WTC11 (cell line): ENCODE data around the gene SLC2A9.

Experiments
- ATF6 ChIP-seq: sonication (generic); formaldehyde crosslinking; IDR thresholded peaks from 2 replicates; pipeline ENCODE4 v1.8.1; 2023; ENCODE audit warnings: mild to moderate bottlenecking, missing genetic modification reagents
- CREM ChIP-seq: sonication (generic); formaldehyde crosslinking; IDR thresholded peaks from 2 replicates; pipeline ENCODE4 v1.8.1; 2022; ENCODE audit warnings: mild to moderate bottlenecking, missing genetic modification reagents, moderate library complexity
- CTCF ChIP-seq: fragments of 200-600 bp; IDR thresholded peaks from 2 replicates; pipeline ENCODE4 v1.8.0; 2022; ENCODE audit warnings: antibody characterized with exemption
- ESRRA ChIP-seq: sonication (generic); formaldehyde crosslinking; IDR thresholded peaks from 2 replicates; pipeline ENCODE4 v1.8.1; 2022; ENCODE audit warnings: mild to moderate bottlenecking, missing genetic modification reagents, borderline replicate concordance
- KAT7 ChIP-seq: sonication (generic); formaldehyde crosslinking; IDR thresholded peaks from 2 replicates; pipeline ENCODE4 v1.8.1; 2023; ENCODE audit warnings: missing genetic modification reagents, mild to moderate bottlenecking, borderline replicate concordance
- MAX ChIP-seq: sonication (generic); formaldehyde crosslinking; IDR thresholded peaks from 2 replicates; pipeline ENCODE4 v1.8.0; 2022; ENCODE audit warnings: mild to moderate bottlenecking, missing genetic modification reagents
- NFYB ChIP-seq: sonication (generic); formaldehyde crosslinking; conservative IDR thresholded peaks from 2 replicates; pipeline ENCODE4 v1.8.0; 2022; ENCODE audit warnings: low read depth, missing genetic modification reagents
- PRRX2 ChIP-seq: fragments of 250-450 bp; sonication (Bioruptor Pico); IDR thresholded peaks from 2 replicates; pipeline ENCODE4 v1.8.0; 2021; ENCODE audit warnings: mild to moderate bottlenecking
- SMAD3 ChIP-seq: sonication (generic); formaldehyde crosslinking; IDR thresholded peaks from 2 replicates; pipeline ENCODE4 v1.8.0; 2022; ENCODE audit warnings: missing genetic modification reagents, mild to moderate bottlenecking, borderline replicate concordance
- USF2 ChIP-seq: sonication (generic); formaldehyde crosslinking; IDR thresholded peaks from 2 replicates; pipeline ENCODE4 v1.8.1; 2023; ENCODE audit warnings: mild to moderate bottlenecking, missing genetic modification reagents, moderate library complexity
- ZNF232 ChIP-seq: sonication (generic); formaldehyde crosslinking; IDR thresholded peaks from 2 replicates; pipeline ENCODE4 v1.8.0; 2022; ENCODE audit warnings: mild to moderate bottlenecking, missing genetic modification reagents
- TF ChIP-seq, protein P1 (sequence below): sonication (generic); formaldehyde crosslinking; IDR thresholded peaks from 2 replicates; pipeline ENCODE4 v1.8.1; 2022; ENCODE audit warnings: low read depth, missing genetic modification reagents, borderline replicate concordance

DNA sequence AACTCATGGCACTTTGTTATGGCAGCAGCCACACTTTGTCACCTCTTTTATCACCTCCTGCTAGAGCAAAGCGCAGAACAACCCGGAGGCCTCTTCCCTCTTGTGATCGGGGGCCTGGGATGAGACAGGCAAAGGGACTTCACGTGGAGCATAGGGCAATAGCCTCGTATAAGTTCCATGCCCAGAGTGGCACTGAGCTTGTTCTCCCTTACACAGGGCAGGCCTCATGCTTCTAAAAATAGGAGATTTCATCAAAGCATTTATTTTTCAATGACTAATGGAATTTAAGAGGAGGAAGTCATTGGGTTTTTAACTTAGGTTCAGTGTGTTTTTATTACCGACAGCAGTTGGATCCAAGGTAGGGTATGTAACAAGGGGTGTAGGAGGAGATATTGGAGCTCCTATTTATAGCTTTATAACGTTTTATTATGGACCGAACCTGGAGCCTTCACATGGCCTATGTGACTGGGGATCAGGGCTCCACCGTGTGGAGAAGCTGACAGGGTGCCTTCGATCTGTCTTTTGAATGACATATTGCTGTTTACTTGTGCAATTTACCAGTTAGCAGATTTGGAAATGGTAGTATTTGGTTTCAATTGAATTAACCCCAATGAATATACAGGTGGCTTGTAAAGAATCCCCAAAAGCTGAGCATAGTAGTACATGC, 93.8 kb downstream of the SLC2A9 start:
- TF ChIP-seq PRRX2 = no peak
- no peak for TF ChIP-seq CTCF
- no peak for TF ChIP-seq ZNF232 (CRISPR knock-in tag)
- no peak for TF ChIP-seq NFYB (CRISPR knock-in tag)
- no peak for TF ChIP-seq ESRRA (CRISPR knock-in tag)
- TF ChIP-seq SMAD3 (CRISPR knock-in tag) = no peak
- no peak for TF ChIP-seq MAX (CRISPR knock-in tag)
- TF ChIP-seq ATF6 (CRISPR knock-in tag) = no peak
- no peak for TF ChIP-seq CREM (CRISPR knock-in tag)
- no peak for TF ChIP-seq USF2 (CRISPR knock-in tag)
- TF ChIP-seq KAT7 = no peak
- TF ChIP-seq, protein P1, sequence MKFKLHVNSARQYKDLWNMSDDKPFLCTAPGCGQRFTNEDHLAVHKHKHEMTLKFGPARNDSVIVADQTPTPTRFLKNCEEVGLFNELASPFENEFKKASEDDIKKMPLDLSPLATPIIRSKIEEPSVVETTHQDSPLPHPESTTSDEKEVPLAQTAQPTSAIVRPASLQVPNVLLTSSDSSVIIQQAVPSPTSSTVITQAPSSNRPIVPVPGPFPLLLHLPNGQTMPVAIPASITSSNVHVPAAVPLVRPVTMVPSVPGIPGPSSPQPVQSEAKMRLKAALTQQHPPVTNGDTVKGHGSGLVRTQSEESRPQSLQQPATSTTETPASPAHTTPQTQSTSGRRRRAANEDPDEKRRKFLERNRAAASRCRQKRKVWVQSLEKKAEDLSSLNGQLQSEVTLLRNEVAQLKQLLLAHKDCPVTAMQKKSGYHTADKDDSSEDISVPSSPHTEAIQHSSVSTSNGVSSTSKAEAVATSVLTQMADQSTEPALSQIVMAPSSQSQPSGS (CRISPR knock-in tag) = no peak
